C4-2B (cell line): Measurements from ENCODE around the gene ESYT2.

ENCODE experiments used
- CTCF ChIP-seq: fragments of 450-650 bp; conservative IDR thresholded peaks from 2 replicates; pipeline ENCODE4 v1.5.1; 2017; ENCODE audit warnings: mild to moderate bottlenecking
- ZFX ChIP-seq: fragments of 450-650 bp; IDR thresholded peaks from 2 replicates; pipeline ENCODE4 v1.6.1; 2017

- no peak for TF ChIP-seq CTCF
- TF ChIP-seq ZFX: no peak
Measured at GRCh38 chr7:158864833-158865232, 35.5 kb upstream of the ESYT2 start.
